GM18511 (cell line): Measurements from ENCODE around the gene RAB3C.

ENCODE experiments used
- ATAC-seq: cut with Tn5 transposase; IDR thresholded peaks from one replicate; pipeline ENCODE4 v1.9.1; 2021; ENCODE audit warnings: mild to moderate bottlenecking, moderate library complexity; ENCODE audit not compliant: unreplicated experiment

Gene RAB3C

DNA sequence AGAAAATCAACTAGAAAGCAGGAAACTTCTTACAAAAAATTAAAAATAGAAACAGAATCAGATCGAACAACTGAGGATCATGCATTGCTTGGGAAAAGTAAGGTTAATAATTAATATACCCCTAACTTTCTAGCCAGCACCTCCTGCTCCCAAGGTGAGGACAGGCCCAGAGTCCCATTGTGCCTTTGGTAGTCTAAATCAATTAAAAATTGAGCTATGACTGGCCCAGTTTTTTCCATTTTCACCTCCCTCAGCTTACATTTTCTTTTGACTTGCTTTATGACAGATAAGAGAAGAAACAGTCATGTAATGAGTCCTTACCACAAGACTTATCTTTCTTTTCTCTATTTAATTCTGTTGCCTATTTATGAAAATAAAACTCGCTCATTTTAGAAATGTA, 182.2 kb downstream of the RAB3C start:
- no peak for ATAC-seq

DNA sequence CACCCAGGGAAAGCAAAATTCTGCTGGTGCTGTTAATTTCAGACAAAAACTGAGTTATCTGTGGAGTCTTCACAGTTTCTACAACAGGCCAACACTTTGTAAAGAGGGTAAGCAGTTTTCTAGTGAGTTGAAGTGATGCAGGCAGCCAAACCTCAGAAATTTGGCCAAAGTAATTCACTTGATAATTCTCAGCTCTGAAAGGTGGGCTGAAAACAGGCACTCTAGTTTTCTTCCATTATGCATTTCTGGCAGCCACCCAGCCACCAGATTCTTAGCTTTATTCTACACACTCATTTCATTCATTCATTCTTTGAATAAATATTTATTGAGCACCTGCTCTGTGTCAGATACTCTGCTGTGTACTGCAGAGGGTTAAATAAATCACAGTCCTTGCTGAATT, 184.2 kb downstream of the RAB3C start:
- ATAC-seq, result no peak

DNA sequence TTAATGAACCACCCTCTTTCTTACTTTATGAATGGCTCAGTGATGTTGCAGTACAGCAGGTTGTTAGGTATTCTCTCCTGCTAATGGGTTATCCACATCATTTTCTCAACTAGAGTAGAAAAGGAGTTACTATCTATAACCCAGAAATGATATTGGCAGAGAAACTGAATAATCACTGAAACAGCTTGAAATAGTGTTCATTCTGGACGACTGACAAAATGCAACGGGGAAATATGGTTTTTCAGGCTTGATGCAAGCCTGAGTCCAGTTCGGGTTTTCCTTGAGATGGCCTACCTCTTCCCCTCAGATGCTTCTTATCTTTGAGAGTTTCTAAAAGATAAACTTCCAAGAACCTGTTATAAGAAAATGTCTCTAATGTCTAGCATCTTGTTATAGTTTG, 187.3 kb downstream of the RAB3C start:
- no peak for ATAC-seq

DNA sequence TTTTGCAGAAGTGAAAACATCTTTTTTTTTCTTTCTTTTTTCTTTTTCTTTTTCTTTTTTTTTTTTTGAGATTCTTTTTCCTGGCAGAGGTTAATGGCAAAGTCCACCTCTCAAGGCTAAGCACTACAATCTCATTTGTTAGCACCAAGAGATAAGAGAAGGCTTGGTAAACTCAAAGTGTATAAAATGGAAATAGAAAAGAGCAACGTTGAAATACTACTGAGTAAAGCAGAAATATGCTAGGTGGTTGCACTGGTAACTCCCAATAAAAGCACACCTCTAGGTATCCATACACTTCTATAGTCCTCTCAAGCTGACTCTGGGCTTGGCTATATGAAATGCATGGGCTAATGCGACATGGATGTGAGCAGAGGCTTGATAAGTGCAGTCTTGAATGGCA, 188.9 kb downstream of the RAB3C start:
- ATAC-seq, result no peak

DNA sequence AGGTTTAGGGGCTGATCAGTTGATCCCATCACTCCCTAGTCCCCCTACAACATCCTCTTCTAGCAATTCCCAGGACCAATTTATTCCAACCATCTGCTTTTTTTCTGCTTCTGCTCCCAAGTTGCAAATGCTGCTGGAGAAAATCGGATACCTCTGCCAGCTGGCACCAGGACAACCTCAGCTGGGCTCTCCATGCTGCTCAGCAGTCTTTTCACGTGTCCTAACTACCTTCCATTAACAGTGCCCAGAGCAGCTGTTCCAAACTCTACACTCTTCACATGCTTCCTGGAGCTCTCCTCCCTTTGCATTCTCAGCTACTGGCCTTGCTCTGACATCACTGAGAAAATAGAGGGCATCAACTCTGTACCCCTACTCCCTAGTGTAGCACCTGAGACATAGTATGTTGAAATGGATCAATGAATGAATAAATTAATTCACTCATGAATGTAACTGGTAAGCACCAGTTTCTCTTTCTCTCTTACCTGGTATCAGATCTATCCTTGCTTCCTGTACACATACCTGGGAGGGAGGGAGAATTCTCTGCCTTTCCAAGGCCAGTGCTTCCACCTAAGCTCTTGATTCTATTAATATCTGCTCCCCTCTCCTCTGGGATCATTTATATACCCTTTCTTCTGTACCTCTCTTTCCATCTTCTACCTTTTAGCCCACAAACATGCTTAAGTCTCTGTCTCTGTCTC, 191.0 kb downstream of the RAB3C start:
- no peak for ATAC-seq

DNA sequence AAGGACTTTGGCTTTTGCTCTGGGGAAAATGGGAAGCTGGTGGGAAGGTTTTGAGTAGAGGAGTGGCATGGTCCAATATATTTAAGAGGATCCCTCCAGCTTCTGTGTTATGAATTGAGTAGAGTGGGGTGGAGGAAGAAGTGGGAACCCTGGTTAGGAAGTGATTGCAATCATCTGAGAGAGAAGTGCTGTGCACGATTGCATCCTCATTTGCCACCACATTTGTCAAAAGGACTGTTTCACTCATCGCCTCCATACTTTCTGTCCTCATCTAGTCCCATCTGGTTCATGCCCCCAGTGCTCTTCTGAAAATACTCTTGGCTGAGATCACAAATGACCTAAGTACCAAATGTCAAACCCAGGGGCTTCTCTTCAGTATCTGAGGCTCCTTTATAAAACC, 192.1 kb downstream of the RAB3C start:
- no peak for ATAC-seq

DNA sequence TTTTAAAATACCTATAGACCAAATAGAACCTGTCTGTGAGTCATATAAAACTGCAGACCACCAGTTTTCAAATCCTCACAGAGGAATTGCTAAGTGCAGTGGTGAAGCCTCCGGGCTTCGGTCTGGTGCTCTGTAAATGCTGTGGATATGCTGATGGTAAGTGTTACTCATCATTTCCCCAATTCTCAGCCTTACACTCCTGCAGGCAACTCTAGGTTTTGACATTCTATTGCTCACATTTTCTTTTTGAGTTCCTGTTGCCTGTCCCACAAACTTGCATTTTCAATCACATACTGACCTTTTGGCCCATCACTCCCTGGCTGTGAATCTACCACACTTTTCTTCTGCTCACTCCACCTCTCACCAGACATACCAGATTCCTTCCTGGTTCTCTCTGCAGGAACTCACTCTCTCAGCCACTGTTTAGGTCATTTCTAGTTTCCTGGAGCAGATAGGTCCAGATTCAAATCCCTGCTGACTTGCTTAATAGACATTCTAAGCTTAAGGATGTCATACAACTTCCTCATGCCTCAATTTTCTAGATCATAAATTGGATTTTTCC, 192.9 kb downstream of the RAB3C start:
- ATAC-seq, result peak; percentile 87

DNA sequence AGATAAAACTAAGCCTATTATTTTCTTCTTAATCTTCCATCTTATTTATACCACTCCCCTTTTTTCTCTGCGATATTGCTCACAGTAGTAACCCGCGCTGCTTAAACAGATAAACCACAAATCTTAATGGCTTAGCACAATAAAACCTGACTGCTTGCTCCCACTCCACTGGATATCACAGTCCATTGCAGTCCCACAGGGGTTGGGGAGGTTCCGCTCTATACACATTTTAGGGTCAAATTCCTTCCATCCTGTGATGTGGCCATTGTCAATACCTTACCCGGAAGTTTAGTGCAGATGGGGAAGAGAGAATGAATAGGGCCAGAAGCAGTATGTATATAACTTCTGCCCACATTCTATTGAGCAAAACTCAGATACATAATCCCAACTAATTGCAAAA, 193.7 kb downstream of the RAB3C start:
- no peak for ATAC-seq

DNA sequence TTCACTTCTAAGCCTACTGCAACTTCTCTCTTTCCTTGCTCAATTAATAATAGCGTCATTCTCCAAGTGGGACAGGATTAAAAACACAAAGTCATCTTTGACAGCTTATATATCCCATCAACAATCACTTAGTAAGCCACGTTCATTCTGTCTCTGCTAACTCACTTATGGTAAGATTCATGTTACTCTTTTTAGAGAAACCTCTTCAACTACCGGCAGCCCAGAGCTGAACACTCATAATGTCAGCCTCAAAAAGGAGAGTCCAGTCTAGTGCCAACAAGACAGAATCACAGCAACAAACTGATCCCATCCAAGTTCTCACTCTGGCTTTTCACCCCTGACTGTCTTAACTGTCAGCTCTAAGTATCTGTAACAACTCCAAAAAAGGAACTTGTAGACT, 196.0 kb downstream of the RAB3C start:
- ATAC-seq, result no peak

DNA sequence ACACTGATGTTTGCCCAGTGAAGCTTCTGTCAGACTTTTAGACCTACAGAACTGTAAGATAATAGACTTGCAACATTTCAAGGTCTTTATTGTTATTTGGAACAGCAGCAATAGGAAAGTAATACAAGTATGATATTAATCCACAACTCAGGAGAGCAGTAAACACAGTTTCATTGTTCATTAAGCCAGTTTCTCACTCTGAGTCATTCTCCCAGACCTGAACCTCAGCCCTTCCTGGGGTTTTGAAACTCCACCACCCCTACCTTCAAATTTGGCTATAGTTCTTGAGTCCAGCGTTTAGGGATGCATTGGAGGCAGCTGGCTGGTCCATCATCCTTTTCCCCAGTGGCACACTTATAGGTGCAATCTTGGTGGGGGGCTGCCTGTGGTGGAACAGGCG, 203.2 kb downstream of the RAB3C start:
- peak; percentile 79 for ATAC-seq

DNA sequence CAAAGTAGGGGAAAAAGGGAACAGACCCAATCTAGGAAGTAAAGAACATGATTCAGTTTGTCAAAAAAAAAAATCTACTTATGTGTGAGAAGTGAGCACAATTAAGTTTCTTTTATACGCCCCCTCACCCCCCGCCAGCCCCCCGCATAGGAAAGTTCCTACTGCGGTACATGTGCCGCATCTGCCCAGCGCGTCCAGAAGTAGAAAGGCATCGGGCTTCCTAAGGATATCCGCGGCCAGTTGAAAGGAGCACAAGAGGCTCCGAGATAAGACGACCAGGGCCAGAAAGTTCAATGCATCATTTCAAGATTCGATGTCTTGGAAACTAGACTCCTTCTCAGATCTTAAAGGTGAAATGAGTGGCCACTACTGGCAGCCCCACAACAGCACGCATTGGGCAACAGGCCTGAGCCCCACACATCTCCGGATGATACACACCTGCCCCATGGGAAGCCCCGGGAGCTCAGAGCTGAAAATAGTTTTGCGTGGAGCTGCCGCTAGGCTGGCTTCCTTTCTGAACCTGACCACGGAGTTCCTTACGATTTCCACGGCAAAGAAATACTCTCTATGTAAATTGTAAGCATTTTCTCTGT, 203.9 kb downstream of the RAB3C start:
- peak; percentile 69 for ATAC-seq

DNA sequence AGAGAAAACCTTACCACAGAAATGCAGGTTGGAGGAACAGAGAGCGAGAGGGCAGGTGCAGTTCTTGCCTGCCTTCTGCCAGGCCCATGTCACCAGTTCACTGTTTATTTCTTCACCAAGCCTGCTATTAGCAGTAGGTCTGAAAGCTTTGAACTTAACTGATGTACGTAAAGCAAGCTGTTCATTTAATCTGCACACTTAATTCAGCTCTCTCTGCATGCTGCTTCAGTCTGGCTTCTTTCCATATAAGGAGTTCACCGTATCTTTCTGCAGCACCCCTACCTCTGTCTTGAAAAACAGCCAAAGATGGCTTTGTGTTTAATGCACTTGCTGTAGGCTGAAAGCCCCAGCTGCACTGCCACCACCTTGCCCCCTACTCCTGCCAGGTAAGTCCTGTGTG, 205.1 kb downstream of the RAB3C start:
- ATAC-seq, result no peak

DNA sequence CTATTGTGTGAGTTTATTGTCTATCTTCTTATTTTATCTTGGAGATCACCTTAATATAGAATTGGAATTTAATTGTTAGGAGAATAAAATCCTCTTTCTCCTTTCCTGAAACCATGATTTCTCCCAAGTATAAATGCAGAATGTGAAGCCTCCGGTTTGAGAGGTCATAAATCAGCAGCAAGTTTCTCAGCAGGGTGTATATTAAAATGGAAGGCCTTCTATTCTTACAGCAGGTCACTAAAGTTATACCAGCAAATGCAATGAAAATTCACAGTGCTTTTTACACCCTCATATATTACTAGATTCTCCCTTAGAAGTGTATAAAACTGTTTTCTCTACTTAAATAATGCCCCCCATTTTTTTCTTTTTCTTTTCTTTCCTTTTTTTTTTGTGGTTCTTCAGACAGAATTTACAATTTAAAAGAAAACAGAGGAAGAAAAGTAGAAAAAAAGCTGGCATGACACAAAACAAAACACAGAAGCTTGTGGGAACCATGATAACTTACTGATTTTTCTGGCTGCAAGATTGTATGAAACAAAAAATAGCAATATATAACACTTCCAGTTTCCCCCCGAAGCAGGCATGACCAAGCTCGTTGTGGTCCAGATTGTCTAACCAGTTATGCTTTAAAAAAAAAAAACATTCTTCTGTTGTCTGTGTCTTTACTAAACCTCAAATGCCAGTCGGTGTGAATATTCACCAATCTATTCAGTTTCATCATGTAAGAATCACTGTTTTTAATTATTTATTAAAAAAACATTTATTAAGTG, 211.2 kb downstream of the RAB3C start:
- ATAC-seq, result no peak

DNA sequence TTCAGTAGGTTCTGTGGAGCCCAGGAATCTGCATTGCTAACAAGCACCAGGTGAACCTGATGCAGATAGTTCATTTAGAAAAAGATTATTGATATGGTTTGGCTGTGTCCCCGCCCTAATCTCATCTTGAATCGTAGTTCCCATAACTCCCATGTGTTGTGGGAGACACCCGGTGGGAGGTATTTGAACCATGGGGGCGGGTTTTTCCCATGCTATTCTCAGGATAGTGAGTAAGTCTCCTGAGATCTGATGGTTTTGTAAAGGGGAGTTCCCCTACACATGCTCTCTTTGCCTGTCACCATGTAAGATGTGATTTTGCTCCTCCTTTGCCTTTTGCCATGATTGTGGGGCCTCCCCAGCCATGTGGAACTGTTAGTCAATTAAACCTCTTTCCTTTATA, 212.0 kb downstream of the RAB3C start:
- peak; percentile 61 for ATAC-seq

DNA sequence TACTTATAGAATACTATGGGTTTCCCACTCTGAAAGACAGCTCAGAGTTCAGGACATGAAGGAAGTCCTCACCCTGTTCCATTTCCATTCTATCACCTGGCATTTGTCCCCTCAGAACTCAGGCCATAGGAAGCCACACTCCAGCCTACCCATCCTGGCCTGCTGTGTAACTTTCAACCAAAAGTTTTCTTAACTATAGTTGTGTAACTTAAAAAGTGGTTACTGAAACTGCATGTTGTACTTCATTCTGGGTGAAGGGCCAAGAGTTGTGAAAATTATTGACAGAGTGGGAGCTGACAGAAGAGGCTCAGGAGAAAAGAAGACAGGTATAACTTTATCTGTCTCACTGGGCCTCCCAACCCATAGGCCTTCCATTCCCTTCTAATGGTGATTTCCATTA, 212.5 kb downstream of the RAB3C start:
- peak; percentile 60 for ATAC-seq

DNA sequence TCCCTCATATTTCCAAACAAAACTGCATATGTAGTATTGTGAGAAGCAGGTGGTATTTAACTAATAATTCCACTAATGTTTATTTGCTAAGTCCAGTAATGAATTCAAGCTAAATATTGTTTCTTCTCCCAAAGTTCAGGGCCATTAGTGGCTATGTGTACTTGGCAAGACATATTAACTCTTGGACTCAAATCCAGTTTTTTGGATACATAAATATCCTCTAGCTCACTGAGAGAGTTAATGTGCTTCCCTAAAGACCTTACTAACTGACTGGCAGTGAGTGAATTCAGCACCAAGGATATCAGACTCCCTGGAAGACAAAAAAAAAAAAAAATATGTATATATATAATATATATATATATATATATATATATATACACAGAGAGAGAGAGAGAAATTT, 214.1 kb downstream of the RAB3C start:
- ATAC-seq, result no peak

DNA sequence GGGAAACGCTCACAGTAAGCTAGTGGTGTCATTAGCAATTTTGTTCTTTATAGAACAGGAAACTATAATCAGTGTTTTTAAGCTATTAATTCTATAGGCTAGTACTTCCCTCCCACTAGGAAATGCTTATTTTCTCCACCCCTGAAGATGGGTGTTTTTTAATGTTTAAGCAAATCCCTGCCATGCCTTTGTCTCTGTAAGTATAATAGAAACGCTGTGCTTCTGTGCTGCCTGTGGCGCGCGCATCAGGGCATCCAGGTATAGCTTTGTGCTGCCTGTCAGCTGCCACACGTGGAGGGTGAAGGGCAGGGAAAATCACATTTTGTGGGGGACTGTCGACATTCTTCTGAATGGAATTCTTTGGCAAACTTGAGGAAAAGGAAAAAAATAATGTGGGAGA, 217.5 kb downstream of the RAB3C start:
- no peak for ATAC-seq

DNA sequence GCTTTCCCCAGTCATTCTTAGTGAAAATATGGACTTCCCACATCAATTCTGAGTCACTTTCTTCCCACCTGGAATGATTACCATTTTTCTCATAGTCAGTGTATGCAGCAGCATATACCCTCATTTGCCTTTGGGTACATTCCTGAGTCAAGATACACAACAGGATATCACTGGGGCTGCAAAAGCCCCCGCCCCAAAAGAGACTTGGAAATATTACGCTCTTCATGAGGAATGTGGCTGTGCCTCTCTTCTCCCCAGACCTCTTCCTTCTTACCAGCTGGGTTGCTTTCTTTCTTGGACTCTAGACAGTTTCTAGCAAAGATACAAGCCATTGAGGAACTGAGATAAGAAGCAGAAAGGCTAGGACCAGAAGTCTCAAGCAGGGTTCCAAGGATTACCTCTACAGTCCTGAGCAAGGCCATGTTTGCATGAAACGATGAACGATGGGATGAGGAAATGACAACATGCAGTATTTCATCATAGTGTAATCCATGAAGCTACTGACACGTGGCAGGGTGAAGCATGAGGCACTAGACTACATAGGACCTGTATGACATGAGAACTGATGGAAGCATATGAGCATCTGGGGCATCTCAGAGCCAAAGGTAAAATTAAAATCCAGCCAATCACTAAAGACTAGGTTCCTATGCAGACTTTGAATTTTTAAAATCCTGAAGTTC, 218.1 kb downstream of the RAB3C start:
- ATAC-seq, result no peak

DNA sequence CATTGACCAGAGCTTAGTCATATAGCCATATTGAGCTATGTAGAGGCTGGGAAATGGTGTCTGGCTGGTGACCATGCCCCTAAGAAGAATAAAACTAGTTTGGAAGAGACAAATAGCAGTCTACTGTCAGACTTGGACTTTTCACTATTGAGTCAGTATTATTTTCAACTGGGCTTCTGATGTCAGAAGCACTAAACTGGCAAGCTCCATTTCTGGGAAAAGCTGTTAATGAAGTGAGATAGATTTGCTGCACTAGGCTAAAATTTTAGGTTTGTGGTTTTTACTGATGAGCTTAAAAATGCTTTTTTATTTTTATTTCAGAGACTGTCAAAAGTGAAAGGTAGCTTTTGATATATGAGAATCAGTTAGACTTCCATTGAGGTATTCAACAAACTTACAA, 220.2 kb downstream of the RAB3C start:
- no peak for ATAC-seq

DNA sequence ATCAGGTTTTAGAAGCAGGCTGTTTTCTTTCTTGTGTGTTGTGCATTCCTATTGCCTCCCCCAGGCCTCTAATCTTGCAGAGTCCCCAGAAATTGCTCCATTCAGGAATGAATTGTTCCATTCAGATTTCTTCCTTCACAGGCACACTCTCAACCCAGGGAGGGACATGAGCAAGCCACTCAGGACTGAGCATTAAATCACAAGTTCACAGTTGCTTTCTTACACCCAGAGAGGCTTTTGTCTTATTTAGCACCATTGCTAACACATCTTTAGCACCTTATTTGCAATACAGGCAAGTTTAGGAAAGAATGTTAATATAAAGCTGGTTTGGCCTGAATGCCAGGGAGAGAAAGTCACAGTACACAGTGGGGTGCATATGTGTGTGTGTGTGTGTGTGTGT, 221.4 kb downstream of the RAB3C start:
- ATAC-seq, result no peak

DNA sequence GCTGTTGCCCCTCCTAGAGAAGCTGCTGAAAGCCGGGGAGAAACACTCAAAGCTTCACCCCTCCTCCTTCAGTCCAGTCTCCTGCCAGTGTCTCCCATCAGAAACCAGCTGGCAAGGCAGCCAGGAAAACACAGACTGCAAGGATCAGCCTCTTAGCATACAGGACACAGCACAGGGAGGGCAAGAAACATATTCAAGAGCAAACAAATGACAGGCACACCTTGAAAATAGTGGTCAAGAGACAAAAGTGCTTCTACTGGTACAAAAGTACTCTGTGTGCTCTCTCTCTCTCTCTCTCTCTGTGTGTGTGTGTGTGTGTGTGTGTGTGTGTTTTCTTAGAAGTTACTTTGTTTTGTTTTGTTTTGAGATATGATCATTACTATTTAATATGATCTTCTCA, 227.2 kb downstream of the RAB3C start:
- no peak for ATAC-seq
